DMS 273 treated with DMSO at 0.1 percent for 48 hours (cell line): ENCODE measurements around the gene KCNC4.

ENCODE experiments used
- DNase-seq: peaks from one replicate; lab custom pipeline; 2025; lab: John Stamatoyannopoulos, UW

The KCNC4 gene

DNA sequence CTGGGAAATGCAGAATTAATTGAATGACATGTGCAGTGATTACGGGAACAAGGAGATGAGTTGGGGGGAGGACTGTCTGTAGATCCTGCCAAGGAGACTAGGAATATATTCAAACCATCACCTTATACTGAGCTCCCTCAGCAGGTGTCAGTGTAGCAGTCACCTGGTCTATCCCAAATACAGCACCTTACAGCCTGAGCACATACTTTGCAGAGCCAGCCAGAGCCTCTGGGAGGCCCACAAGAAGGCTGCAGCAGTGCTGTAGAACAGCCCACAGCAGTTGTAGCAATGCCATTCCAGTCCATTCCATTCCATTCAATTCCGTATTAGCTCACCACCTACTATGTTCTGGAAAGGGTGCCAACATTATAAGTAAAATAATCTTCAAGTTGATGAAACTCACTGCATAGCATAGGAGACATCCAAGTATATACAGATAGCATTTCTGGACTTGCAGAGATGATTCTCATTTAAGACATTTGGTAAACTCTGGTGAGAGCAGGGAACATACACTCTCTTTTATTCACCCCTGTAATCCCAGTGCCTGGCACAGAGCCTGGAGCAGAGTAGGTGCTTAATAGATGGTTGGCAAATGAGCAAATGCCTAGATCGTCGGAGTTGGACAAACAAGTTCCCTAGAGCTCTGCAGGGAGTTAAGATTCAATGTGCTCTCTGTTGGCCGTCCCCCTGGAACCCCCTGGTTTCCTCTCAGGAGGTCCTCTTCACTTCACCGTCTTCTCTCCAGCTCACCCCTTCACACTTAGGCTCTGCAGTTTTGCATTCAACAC is 44.7 kb downstream of the KCNC4 start:
- no peak for DNase-seq

DNA sequence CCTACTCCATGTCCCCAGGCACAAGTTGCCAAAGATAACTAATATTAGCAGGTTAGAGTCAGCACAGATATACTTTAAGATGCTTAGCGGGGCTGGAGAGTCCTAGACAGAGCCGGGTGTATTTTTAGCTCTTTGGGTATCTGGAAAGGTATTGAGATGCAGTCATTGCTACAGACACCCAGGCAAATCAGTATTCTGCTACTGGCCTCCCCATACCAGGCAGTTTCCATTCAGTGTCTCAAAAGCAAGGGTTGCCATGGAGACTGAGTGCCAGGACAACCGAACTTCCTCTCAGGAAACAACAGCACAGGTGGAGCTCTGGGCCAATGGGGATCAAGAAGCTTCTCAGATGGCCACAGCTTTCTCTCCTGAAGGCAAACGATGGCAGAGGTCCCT is 45.3 kb downstream of the KCNC4 start:
- no peak for DNase-seq

DNA sequence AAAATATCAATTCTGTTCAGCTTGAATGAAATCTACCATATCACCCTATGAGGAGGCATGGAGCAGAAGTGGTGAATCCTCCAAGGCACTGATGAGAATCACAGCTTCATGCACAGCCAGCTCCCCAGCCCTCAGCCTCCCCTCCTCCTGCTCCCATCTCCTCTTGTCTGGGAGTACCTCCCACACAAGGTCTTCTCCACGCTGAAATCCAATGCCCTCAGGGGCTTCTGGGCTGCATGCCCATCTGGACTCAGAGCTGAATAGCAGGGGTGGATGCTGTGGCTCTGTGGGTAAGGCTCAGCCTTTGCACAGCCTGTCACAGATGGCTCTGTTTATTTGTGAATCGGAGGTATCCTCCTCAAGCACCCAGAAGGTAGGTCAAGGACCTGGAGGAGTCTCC is 48.6 kb downstream of the KCNC4 start:
- DNase-seq = peak; percentile 91

DNA sequence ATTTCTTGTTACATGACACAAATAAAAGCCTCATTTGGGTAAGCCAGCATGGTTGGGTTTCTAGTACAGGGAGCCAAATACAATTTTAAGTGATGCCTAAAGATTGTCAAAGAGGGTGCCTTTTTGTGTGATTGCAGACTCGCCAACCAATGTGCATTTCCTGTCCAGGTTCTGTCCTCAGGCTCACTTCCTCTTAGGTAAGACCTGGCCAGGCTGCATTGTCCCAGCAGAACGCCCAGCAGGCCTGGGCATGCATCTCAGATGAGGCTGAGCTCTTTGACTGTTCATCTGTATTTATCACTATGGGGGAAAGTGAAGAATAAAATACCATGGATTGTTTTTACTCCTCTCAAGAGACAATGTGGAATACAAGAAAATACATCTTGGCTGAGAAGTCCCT is 49.7 kb downstream of the KCNC4 start:
- no peak for DNase-seq
